ENCODE data around the gene S100A4.

DNA sequence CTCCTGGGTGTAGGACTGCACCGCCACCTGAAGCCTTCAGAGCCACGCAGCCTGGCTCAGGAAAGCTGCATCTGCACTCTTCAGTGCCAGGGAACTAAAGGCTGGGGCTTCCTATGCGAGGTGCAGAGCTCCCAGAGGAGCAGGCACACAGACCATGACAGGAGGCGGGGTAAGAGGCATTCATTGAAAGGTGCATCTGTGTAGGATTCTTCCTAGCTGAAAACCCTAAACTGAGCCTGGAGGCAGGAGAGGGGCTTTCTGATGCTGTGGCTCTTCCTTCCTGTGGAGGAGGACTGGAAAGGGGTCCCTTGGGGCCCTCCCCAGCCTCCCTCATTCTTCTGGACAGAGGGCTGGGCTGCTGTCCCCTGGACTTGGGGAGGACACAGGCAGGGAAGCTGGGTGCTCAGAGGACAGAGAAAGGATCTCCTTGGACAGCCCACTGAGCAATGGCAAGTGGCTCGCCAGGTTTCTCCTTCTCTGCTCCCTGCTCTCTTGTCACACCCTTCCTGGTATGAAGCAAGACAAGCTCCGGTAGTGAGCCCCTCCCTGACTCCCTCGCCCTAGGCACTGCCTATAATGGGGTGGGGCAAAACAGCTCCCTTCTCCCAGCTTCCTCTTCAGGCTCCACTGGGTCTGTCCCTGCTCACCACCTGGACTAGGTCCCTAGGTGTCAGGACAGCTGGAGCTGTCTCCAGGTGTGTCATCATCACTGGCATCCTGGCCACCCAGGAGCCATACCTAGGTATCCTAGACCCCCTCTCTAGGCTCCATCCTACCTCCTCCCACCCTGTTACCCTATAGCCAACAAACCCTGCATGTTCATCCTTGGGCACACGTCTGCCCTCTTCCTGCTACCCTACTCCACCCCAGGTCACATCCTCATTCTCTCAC is 29.9 kb downstream of the S100A4 start:
- TF ChIP-seq, protein P1, sequence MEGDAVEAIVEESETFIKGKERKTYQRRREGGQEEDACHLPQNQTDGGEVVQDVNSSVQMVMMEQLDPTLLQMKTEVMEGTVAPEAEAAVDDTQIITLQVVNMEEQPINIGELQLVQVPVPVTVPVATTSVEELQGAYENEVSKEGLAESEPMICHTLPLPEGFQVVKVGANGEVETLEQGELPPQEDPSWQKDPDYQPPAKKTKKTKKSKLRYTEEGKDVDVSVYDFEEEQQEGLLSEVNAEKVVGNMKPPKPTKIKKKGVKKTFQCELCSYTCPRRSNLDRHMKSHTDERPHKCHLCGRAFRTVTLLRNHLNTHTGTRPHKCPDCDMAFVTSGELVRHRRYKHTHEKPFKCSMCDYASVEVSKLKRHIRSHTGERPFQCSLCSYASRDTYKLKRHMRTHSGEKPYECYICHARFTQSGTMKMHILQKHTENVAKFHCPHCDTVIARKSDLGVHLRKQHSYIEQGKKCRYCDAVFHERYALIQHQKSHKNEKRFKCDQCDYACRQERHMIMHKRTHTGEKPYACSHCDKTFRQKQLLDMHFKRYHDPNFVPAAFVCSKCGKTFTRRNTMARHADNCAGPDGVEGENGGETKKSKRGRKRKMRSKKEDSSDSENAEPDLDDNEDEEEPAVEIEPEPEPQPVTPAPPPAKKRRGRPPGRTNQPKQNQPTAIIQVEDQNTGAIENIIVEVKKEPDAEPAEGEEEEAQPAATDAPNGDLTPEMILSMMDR (IDR thresholded peaks at IDR 0.05): no peak
- TF ChIP-seq POLR2A (IDR thresholded peaks at IDR 0.05): no peak
